NT2/D1 (cell line): ENCODE data around the gene LATS1.

Experiments used
- DNase-seq: peaks from one replicate; pipeline ENCODE4 v3.0.0-alpha.2; 2011; ENCODE audit warnings: low read depth, low spot score
- H3K27me3 ChIP-seq: 2 replicates; pipeline ENCODE4 v1.6.0; 2011; ENCODE audit warnings: mild to moderate bottlenecking; ENCODE audit not compliant: insufficient read length, insufficient read depth
- H3K36me3 ChIP-seq: 2 replicates; pipeline ENCODE4 v1.6.1; 2011; ENCODE audit warnings: mild to moderate bottlenecking, low read length, mixed read lengths; ENCODE audit not compliant: insufficient read depth, insufficient read length
- H3K4me1 ChIP-seq: 2 replicates; pipeline ENCODE4 v1.5.1; 2011; ENCODE audit not compliant: insufficient read depth, insufficient read length
- H3K4me3 ChIP-seq: 2 replicates; pipeline ENCODE4 v1.5.1; 2011; ENCODE audit warnings: low read depth; ENCODE audit not compliant: insufficient read length
- H3K9ac ChIP-seq: 2 replicates; pipeline ENCODE4 v1.6.0; 2011; ENCODE audit warnings: low read depth; ENCODE audit not compliant: insufficient read length
- H3K9me3 ChIP-seq: 2 replicates; pipeline ENCODE4 v1.5.1; 2011; ENCODE audit warnings: mild to moderate bottlenecking, low read length; ENCODE audit not compliant: insufficient read depth
- SUZ12 ChIP-seq: IDR thresholded peaks from 2 replicates; pipeline ENCODE4 v1.6.1; 2011; ENCODE audit not compliant: insufficient read length, insufficient read depth; ENCODE audit errors: extremely low read depth
- YY1 ChIP-seq: IDR thresholded peaks from 2 replicates; pipeline ENCODE4 v1.6.1; 2011; ENCODE audit not compliant: insufficient read length, insufficient read depth
- ZNF274 ChIP-seq: IDR thresholded peaks from 2 replicates; pipeline ENCODE4 v1.6.1; 2011; ENCODE audit warnings: mild to moderate bottlenecking, low read depth, low read length

LATS1 gene

DNA sequence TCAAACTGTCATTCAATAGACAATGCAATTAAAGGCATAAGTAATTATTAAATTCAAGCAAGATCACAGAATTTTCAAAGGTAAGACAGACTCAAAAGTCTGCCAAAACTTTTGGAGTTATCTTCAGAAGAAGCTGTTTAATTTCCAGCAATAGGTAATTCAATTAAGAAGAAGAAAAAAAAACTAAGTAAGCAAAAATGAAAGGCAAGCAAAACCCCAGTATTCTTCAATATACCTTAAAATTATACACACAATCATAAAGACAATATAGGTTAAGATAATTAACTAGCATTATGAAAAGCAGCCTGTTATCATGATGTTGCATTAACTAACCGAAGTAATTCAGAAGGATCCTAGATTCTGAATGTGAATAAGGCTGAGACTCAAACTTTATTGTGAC is 3.5 kb downstream of the LATS1 start:
- Histone ChIP-seq H3K9ac (no peak overlapping the region), H3K4me1 (no peaks in the 10 kb centered on the region), H3K9me3 (no peaks in the 10 kb centered on the region), H3K4me3 (no peak overlapping the region), H3K27me3 (no peaks in the 10 kb centered on the region), H3K36me3 (peaks cover 10% of the 10 kb centered on the region)
- DNase-seq: no peak
- no peak for TF ChIP-seq YY1

DNA sequence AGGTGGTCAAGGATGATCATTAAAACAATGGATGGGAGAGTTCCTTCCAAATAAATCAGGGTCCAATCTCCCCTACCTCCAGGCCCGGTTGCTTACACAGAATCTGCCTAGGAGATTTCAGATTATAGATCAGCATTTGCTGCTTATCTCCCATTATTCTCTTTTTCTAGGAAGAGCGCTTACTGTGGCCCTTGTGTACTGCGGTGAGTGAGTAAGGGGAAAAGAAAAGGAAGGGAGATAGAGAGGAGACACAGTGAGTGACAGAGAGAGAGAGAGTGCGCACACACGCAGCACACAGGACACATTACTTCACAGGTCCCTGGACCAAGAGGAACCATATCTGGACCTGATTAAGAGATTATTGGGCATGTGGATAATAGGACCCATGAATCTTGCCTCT is 6.2 kb downstream of the LATS1 start:
- DNase-seq: no peak
- H3K4me1 ChIP-seq: no peaks in the 10 kb centered on the region
- H3K9me3 ChIP-seq: no peaks in the 10 kb centered on the region
- no peak overlapping the region for H3K4me3 ChIP-seq
- H3K36me3 ChIP-seq: peaks cover 8% of the 10 kb centered on the region
- H3K27me3 ChIP-seq: no peaks in the 10 kb centered on the region
- TF ChIP-seq YY1 (no peak), SUZ12 (no peak), ZNF274 (no peak)
- H3K9ac ChIP-seq: no peak overlapping the region

DNA sequence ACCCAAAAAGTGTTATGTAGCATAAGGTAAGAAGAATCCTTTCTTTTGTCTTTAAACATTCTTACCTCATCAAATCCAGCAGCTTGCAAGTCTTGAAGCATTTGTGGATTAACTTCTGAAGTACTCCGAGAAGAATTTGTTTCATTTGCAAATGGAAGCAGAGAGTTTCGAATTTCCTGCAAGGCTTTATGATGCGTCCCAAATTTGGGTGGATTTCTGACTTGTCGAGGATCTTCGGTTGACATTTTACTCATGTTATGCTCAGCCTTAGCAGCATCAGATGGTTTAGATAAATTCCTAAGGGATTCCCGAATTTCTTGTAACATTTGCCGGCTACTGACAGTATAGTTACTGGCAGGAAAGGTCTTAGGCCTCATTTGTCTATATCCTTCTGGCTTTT is 16.2 kb downstream of the LATS1 start:
- H3K27me3 ChIP-seq: no peaks in the 10 kb centered on the region
- no peak overlapping the region for H3K9ac ChIP-seq
- H3K9me3 ChIP-seq: no peaks in the 10 kb centered on the region
- no peaks in the 10 kb centered on the region for H3K4me1 ChIP-seq
- H3K36me3 ChIP-seq: peaks cover 38% of the 10 kb centered on the region
- no peak for TF ChIP-seq SUZ12
- H3K4me3 ChIP-seq: no peak overlapping the region
- DNase-seq: no peak

DNA sequence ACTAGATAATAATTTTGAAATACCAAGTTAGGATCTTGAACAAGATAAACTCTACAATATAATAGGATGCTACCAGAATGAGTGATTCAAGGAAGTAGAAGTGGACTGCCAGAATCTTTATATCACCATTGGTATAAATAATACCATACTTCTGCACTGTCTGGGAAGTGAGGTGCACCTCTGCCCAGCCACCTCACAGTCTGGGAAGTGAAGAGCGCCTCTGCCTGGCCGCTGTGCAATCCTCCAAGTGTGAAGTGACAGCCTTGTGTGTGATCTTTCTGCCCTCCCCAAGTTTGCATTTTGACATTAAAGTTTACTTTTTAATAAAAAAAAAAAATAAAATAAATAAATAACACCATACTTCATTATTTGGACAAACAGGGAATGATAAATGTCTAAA is 18.8 kb downstream of the LATS1 start:
- Histone ChIP-seq H3K4me3 (no peak overlapping the region), H3K4me1 (no peaks in the 10 kb centered on the region), H3K27me3 (no peaks in the 10 kb centered on the region), H3K36me3 (peaks cover 50% of the 10 kb centered on the region), H3K9ac (no peak overlapping the region), H3K9me3 (no peaks in the 10 kb centered on the region)
- TF ChIP-seq YY1 (no peak), SUZ12 (no peak), ZNF274 (no peak)
- no peak for DNase-seq

DNA sequence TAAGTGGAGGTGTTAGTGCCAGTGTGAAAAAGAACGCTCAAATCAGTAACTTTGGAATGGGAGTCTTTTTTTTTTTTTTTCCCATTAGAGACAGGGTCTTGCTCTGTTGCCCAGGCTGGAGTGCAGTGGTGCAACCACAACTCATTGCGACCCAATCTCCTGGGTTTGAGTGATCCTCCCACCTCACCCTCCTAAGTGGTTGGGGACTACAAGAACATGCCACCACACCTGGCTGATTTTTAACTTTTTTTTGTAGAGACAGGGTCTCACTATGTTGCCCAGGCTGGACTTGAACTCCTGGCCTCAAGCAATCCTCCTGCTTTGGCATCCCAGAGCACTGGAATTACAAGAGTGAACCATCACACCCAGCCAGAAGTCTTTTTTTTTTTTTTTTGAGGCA is 19.7 kb downstream of the LATS1 start:
- DNase-seq: no peak
- Histone ChIP-seq H3K9me3 (no peaks in the 10 kb centered on the region), H3K4me1 (no peaks in the 10 kb centered on the region), H3K4me3 (no peak overlapping the region), H3K27me3 (no peaks in the 10 kb centered on the region), H3K36me3 (peaks cover 46% of the 10 kb centered on the region), H3K9ac (no peak overlapping the region)
- no peak for TF ChIP-seq ZNF274
- no peak for TF ChIP-seq YY1
- no peak for TF ChIP-seq SUZ12

DNA sequence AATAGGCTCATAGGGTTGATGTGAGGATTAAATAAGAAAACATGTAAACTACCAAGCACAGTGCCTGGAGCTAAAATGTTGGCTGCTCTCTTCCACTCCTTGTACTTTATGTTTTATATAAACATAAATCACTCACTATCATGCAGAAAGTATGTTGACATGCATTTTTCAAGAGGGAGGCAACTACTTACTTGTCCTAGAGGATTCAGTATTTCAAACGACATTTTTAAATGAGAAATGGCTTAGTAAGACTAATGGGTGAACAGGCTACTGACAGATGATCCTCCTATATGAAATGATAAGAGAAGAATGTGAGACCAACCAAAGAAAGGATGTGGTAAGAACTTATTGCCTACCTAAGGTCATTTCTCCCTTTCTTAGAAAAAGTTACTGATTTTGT is 21.0 kb downstream of the LATS1 start:
- Histone ChIP-seq H3K27me3 (no peaks in the 10 kb centered on the region), H3K9ac (no peak overlapping the region), H3K4me1 (no peaks in the 10 kb centered on the region), H3K4me3 (no peak overlapping the region), H3K9me3 (no peaks in the 10 kb centered on the region), H3K36me3 (peaks cover 55% of the 10 kb centered on the region)
- DNase-seq: no peak
- TF ChIP-seq SUZ12: no peak
- TF ChIP-seq YY1: no peak
- no peak for TF ChIP-seq ZNF274

DNA sequence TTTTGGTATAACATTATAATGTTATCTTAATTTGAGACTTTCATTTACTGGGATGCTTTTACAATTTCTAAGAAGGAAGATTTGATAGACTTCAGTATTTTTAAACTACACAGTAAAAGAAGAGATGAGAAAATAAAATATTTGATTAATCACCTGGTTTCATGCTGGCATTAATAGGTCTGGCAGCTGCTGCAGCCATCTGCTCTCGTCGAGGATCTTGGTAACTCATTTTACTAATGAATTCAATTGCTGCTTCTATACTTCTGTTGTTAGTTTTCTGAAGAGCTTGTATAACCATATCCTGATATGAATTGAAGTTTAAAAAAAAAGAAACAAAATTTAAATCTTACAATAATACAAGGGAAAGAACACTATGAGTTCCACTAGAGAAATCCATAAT is 23.0 kb downstream of the LATS1 start:
- Histone ChIP-seq H3K9ac (no peak overlapping the region), H3K4me1 (no peaks in the 10 kb centered on the region), H3K27me3 (no peaks in the 10 kb centered on the region), H3K9me3 (no peaks in the 10 kb centered on the region), H3K4me3 (no peak overlapping the region), H3K36me3 (peaks cover 62% of the 10 kb centered on the region)
- TF ChIP-seq ZNF274: no peak
- no peak for TF ChIP-seq YY1
- TF ChIP-seq SUZ12: no peak
- no peak for DNase-seq

DNA sequence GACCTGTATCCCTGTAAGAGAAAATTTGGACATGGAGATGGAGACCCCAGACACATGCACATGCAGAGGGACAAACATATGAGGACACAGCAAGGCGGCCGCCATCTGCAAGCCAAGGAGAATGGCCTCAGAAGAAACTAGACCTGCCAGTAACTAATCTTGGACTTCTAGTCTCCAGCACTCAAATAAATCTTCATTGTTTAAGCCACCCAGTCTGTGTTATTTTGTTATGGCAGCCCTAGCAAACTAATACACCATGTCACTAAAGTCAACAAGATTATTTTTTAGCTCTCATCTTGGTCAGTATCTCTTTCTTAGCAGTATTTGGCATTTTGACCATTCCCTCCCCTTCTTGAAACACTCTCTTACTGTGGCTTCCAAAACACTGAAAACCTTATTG is 26.7 kb downstream of the LATS1 start:
- peaks cover 48% of the 10 kb centered on the region for H3K36me3 ChIP-seq
- no peak for DNase-seq
- TF ChIP-seq SUZ12: no peak
- TF ChIP-seq ZNF274: no peak
- no peak for TF ChIP-seq YY1
- H3K9ac ChIP-seq: no peak overlapping the region
- H3K4me1 ChIP-seq: no peaks in the 10 kb centered on the region
- H3K4me3 ChIP-seq: no peak overlapping the region
- H3K27me3 ChIP-seq: no peaks in the 10 kb centered on the region
- H3K9me3 ChIP-seq: no peaks in the 10 kb centered on the region
